ENCODE measurements around the gene LENEP.

- TF ChIP-seq, protein P1, sequence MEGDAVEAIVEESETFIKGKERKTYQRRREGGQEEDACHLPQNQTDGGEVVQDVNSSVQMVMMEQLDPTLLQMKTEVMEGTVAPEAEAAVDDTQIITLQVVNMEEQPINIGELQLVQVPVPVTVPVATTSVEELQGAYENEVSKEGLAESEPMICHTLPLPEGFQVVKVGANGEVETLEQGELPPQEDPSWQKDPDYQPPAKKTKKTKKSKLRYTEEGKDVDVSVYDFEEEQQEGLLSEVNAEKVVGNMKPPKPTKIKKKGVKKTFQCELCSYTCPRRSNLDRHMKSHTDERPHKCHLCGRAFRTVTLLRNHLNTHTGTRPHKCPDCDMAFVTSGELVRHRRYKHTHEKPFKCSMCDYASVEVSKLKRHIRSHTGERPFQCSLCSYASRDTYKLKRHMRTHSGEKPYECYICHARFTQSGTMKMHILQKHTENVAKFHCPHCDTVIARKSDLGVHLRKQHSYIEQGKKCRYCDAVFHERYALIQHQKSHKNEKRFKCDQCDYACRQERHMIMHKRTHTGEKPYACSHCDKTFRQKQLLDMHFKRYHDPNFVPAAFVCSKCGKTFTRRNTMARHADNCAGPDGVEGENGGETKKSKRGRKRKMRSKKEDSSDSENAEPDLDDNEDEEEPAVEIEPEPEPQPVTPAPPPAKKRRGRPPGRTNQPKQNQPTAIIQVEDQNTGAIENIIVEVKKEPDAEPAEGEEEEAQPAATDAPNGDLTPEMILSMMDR (optimal IDR thresholded peaks at IDR 0.05 in 1 of 3, IDR thresholded peaks at IDR 0.05 in 1 of 3, conservative IDR thresholded peaks at IDR 0.05 in 1 of 3; ENCODE audit: extremely low read depth in 1 of 3, insufficient read depth in 2 of 3, low read length in 3 of 3): no peak
- no peak for TF ChIP-seq EZH2 (IDR thresholded peaks at IDR 0.05; ENCODE audit: low read length)
Measured at GRCh38 chr1:155006601-155007101, 13.3 kb downstream of the LENEP start.

Data from keratinocyte (primary cell).